HCT116 (cell line): ENCODE results near the gene AAMP. TPM values are rescaled to one million over a fixed set of nuclear protein-coding genes. Genes with fewer than 3 reads are reported as not detected.

Experiments
- ATAC-seq: fragments of 200-7000 bp; cut with Tn5 transposase; 2 replicates; pipeline ENCODE4 v1.9.1; 2020; ENCODE audit warnings: mild to moderate bottlenecking, moderate library complexity
- BruUV-seq: library from RNA; stranded (reverse); fragments of 400-500 nt; replicated peaks from 2 replicates; lab custom pipeline; 2021; lab: Mats Ljungman, UMichigan
- CTCF ChIA-PET: fragments of 300-600 bp; sonication (Branson Sonifier 250); formaldehyde crosslinking; loops from one replicate; lab custom pipeline; 2021; ENCODE audit warnings: antibody characterized with exemption; lab: Charles Lee
- POLR2A ChIA-PET: fragments of 300-600, 350-600 bp; sonication (Branson Sonifier 250); formaldehyde crosslinking; loops from one replicate; lab custom pipeline; 2021; ENCODE audit warnings: antibody characterized with exemption; lab: Charles Lee
- RAD21 ChIA-PET, 2 experiments: fragments of 300-600 bp; sonication (Branson Sonifier 250); formaldehyde crosslinking; loops; one replicate each; lab custom pipeline; 2023; ENCODE audit warnings: low total read pairs in 2 of 2; ENCODE audit not compliant: uncharacterized antibody in 2 of 2, unreplicated experiment in 2 of 2, low non-redundant PET in 1 of 2; lab: Charles Lee
- DNase-seq: peaks from one replicate; pipeline ENCODE4 v3.0.0-alpha.2; 2010; ENCODE audit warnings: low read depth, low spot score
- H2AFZ ChIP-seq: fragments of 200-600 bp; shearing (Covaris generic), sonication (generic); 2 replicates; pipeline ENCODE4 v1.6.1; 2017; ENCODE audit warnings: low read depth, mixed run types, mixed read lengths, antibody characterized with exemption, low read length; ENCODE audit not compliant: poor library complexity, severe bottlenecking
- H3K27ac ChIP-seq: 2 replicates; pipeline ENCODE4 v1.5.1; 2012; ENCODE audit warnings: low read depth, low read length
- H3K27me3 ChIP-seq: fragments of 200-600 bp; sonication (generic); 2 replicates; pipeline ENCODE4 v1.6.1; 2016; ENCODE audit warnings: mixed run types, low read length, mixed read lengths; ENCODE audit not compliant: insufficient read depth
- H3K36me3 ChIP-seq, 2 experiments: fragments of 200-500 bp in 1 of 2; fragments of 200-600 bp in 1 of 2; sonication (Bioruptor generic) in 1 of 2; sonication (generic) in 1 of 2; 2 replicates each; pipeline versions ENCODE4 v1.5.1 to v1.6.1; 2014 to 2016; ENCODE audit warnings: low read length in 2 of 2, inconsistent platforms in 1 of 2, mixed read lengths in 1 of 2, mixed run types in 1 of 2; ENCODE audit not compliant: insufficient read depth in 2 of 2, control insufficient read depth in 1 of 2
- H3K4me1 ChIP-seq, 2 experiments: fragments of 200-600 bp in 1 of 2; sonication (generic) in 1 of 2; 2 replicates each; pipeline versions ENCODE4 v1.5.1 to v1.6.1; 2012 to 2017; ENCODE audit warnings: low read length in 2 of 2, inconsistent platforms in 1 of 2, mild to moderate bottlenecking in 1 of 2, mixed read lengths in 1 of 2, mixed run types in 1 of 2, moderate library complexity in 1 of 2; ENCODE audit not compliant: insufficient read depth in 2 of 2, control insufficient read depth in 1 of 2
- H3K4me2 ChIP-seq: fragments of 200-600 bp; sonication (generic); 2 replicates; pipeline ENCODE4 v1.6.1; 2017; ENCODE audit warnings: mixed run types, low read length, mixed read lengths
- H3K4me3 ChIP-seq, 2 experiments: fragments of 200-600 bp in 1 of 2; sonication (generic) in 1 of 2; replicated peaks in 1 of 2; 2 replicates each; pipeline ENCODE4 v1.5.1; 2011 to 2016; ENCODE audit warnings: low read length in 2 of 2, control low read depth in 1 of 2, low read depth in 1 of 2, mild to moderate bottlenecking in 1 of 2, mixed read lengths in 1 of 2, mixed run types in 1 of 2
- H3K79me2 ChIP-seq: fragments of 200-600 bp; sonication (generic); 2 replicates; pipeline ENCODE4 v1.6.1; 2017; ENCODE audit warnings: mild to moderate bottlenecking, mixed run types, low read length, moderate library complexity, mixed read lengths; ENCODE audit not compliant: insufficient read depth
- H3K9ac ChIP-seq: fragments of 200-600 bp; sonication (generic); 2 replicates; pipeline ENCODE4 v1.6.1; 2016; ENCODE audit warnings: low read length, mixed read lengths
- H3K9me2 ChIP-seq: fragments of 200-600 bp; sonication (generic), shearing (Covaris generic); 2 replicates; pipeline ENCODE4 v1.6.1; 2017; ENCODE audit warnings: mixed run types, mild to moderate bottlenecking, moderate library complexity; ENCODE audit not compliant: insufficient read depth
- H3K9me3 ChIP-seq, 2 experiments: fragments of 200-500 bp in 1 of 2; fragments of 200-600 bp in 1 of 2; sonication (Bioruptor generic) in 1 of 2; sonication (generic) in 1 of 2; 2 replicates each; pipeline ENCODE4 v1.6.1; 2014 to 2017; ENCODE audit warnings: low read length in 2 of 2, mixed read lengths in 2 of 2, inconsistent platforms in 1 of 2, low read depth in 1 of 2, mild to moderate bottlenecking in 1 of 2, mixed run types in 1 of 2, moderate library complexity in 1 of 2; ENCODE audit not compliant: control insufficient read depth in 1 of 2, insufficient read depth in 1 of 2
- H4K20me1 ChIP-seq: fragments of 200-600 bp; sonication (generic), shearing (Covaris generic); 2 replicates; pipeline ENCODE4 v1.6.1; 2017; ENCODE audit warnings: mixed run types, mild to moderate bottlenecking, moderate library complexity; ENCODE audit not compliant: insufficient read depth
- CBX3 ChIP-seq: IDR thresholded peaks from 2 replicates; pipeline ENCODE4 v1.6.1; 2012; ENCODE audit warnings: low read depth
- EGR1 ChIP-seq: IDR thresholded peaks from 2 replicates; pipeline ENCODE4 v1.6.1; 2012; ENCODE audit warnings: low read depth
- ELF1 ChIP-seq: IDR thresholded peaks from 2 replicates; pipeline ENCODE4 v1.6.1; 2012; ENCODE audit warnings: low read depth, borderline replicate concordance
- FOSL1 ChIP-seq: IDR thresholded peaks from 2 replicates; pipeline ENCODE4 v1.6.1; 2012; ENCODE audit warnings: low read depth
- JUND ChIP-seq: IDR thresholded peaks from 2 replicates; pipeline ENCODE4 v1.6.1; 2012
- RAD21 ChIP-seq: IDR thresholded peaks from 2 replicates; pipeline ENCODE4 v1.6.1; 2012; ENCODE audit warnings: low read depth, mild to moderate bottlenecking
- SIN3A ChIP-seq: IDR thresholded peaks from 2 replicates; pipeline ENCODE4 v1.6.1; 2012; ENCODE audit warnings: low read depth
- SP1 ChIP-seq: IDR thresholded peaks from 2 replicates; pipeline ENCODE4 v1.6.1; 2012; ENCODE audit warnings: low read depth
- TCF7L2 ChIP-seq: IDR thresholded peaks from 2 replicates; pipeline ENCODE4 v1.7.0; 2011; ENCODE audit warnings: borderline replicate concordance, inconsistent platforms; ENCODE audit not compliant: insufficient read depth, insufficient read length; ENCODE audit errors: extremely low read depth
- YY1 ChIP-seq: IDR thresholded peaks from 2 replicates; pipeline ENCODE4 v1.6.1; 2011; ENCODE audit warnings: low read length, low read depth, moderate library complexity, mild to moderate bottlenecking; ENCODE audit not compliant: insufficient replicate concordance; ENCODE audit errors: extremely low read depth
- ZNF274 ChIP-seq: fragments of 200-500 bp; sonication (Bioruptor generic); IDR thresholded peaks from 2 replicates; pipeline ENCODE4 v1.6.1; 2014; ENCODE audit warnings: mild to moderate bottlenecking, low read depth, low read length, inconsistent platforms
- intact Hi-C: fragments of 100-400 bp; cut with micrococcal nuclease; formaldehyde crosslinking; loops from 2 replicates; pipeline ENCODE4 v1.10.0; 2022
- total RNA-seq: library from RNA; stranded (reverse); gene quantifications from one replicate; pipeline ENCODE4 v1.2.1, GENCODE V29; 2021; ENCODE audit not compliant: unreplicated experiment
- TF ChIP-seq, protein P1 (sequence below): IDR thresholded peaks from 2 replicates; pipeline ENCODE4 v1.6.1; 2012
- TF ChIP-seq, protein P2 (sequence below): IDR thresholded peaks from 2 replicates; pipeline ENCODE4 v1.6.1; 2011; ENCODE audit warnings: mild to moderate bottlenecking, low read length, moderate library complexity; ENCODE audit not compliant: insufficient replicate concordance; ENCODE audit errors: extremely low read depth

The AAMP gene
- total RNA-seq, 1 experiment from 2014 or later = 111 TPM

DNA sequence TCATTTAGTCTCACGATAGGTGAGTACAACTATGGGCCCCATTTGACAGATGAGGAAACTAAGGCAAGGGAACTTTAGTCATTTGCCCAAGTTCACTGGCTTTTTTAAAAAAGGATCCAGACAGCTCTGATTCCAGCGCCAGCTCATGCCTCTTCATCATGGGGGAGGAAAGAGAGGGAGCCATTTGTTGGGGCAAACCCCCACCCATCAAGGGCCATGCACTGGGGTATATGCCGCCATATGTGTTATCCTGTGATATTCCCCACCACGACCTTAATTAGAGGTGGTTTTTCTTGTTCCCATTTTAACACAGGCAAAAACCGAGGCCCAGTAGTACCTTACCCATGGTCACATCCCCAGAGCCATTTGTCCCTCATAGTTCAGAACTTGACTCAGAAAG, 9.8 kb downstream of the AAMP start:
- Histone ChIP-seq H3K9ac (no peak overlapping the region), H3K4me1 (peaks cover 0 to 5% of the 10 kb centered on the region in 2 experiments; a peak in 1 of 4 replicates), H3K4me3 (no peak overlapping the region), H4K20me1 (no peaks in the 10 kb centered on the region), H3K4me2 (no peak overlapping the region), H3K79me2 (no peaks in the 10 kb centered on the region), H3K9me2 (no peaks in the 10 kb centered on the region), H2AFZ (no peak overlapping the region), H3K27ac (no peak overlapping the region), H3K9me3 (no peaks in the 10 kb centered on the region), H3K36me3 (peaks cover 5 to 9% of the 10 kb centered on the region in 2 experiments; a peak in 3 of 4 replicates), H3K27me3 (no peaks in the 10 kb centered on the region)
- ChIA-PET RAD21 (no interaction called here), POLR2A (no interaction called here), CTCF (no interaction called here)
- BruUV-seq = no TSS peak
- intact Hi-C loops = no loop called here
- DNase-seq = no peak
- no peak for ATAC-seq
- TF ChIP-seq, protein P1, sequence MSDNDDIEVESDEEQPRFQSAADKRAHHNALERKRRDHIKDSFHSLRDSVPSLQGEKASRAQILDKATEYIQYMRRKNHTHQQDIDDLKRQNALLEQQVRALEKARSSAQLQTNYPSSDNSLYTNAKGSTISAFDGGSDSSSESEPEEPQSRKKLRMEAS = no peak
- TF ChIP-seq JUND (no peak), YY1 (no peak), EGR1 (no peak), RAD21 (no peak), CBX3 (no peak), ELF1 (no peak), SP1 (no peak), FOSL1 (no peak), ZNF274 (no peak), SIN3A (no peak), TCF7L2 (no peak)
- TF ChIP-seq, protein P2, sequence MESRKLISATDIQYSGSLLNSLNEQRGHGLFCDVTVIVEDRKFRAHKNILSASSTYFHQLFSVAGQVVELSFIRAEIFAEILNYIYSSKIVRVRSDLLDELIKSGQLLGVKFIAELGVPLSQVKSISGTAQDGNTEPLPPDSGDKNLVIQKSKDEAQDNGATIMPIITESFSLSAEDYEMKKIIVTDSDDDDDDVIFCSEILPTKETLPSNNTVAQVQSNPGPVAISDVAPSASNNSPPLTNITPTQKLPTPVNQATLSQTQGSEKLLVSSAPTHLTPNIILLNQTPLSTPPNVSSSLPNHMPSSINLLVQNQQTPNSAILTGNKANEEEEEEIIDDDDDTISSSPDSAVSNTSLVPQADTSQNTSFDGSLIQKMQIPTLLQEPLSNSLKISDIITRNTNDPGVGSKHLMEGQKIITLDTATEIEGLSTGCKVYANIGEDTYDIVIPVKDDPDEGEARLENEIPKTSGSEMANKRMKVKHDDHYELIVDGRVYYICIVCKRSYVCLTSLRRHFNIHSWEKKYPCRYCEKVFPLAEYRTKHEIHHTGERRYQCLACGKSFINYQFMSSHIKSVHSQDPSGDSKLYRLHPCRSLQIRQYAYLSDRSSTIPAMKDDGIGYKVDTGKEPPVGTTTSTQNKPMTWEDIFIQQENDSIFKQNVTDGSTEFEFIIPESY = no peak
